GM10266 (cell line): ENCODE data around the gene CHRM1.

Experiments
- DNase-seq: peaks from one replicate; pipeline ENCODE4 v3.0.0; 2012; ENCODE audit errors: extremely low spot score
- CTCF ChIP-seq: IDR thresholded peaks from 2 replicates; pipeline ENCODE4 v1.5.1; 2012; ENCODE audit warnings: mild to moderate bottlenecking, low read depth; ENCODE audit not compliant: control insufficient read depth, insufficient read depth; ENCODE audit errors: missing control alignments

Gene CHRM1

GRCh38 chr11:62910141-62910882, 10.9 kb downstream of the CHRM1 start:
- TF ChIP-seq CTCF, result no peak
- DNase-seq, result no peak

GRCh38 chr11:62909107-62909894, 11.9 kb downstream of the CHRM1 start:
- TF ChIP-seq CTCF, result peak; percentile 37
- no peak for DNase-seq

- no peak for TF ChIP-seq CTCF
- DNase-seq, result no peak
Observed at GRCh38 chr11:62908468-62909072, 12.6 kb downstream of the CHRM1 start.

GRCh38 chr11:62905927-62906531, 15.1 kb downstream of the CHRM1 start:
- peak; percentile 99 for TF ChIP-seq CTCF
- peak; percentile 79 for DNase-seq

- DNase-seq, result no peak
- no peak for TF ChIP-seq CTCF
Observed at GRCh38 chr11:62905296-62905695, 15.9 kb downstream of the CHRM1 start.

GRCh38 chr11:62902932-62903331, 18.2 kb downstream of the CHRM1 start:
- no peak for TF ChIP-seq CTCF
- no peak for DNase-seq
